ENCODE data around the gene MYO10.
"Not testable (repeated sequence)": the region's sequence is repeated elsewhere in the genome, so short reads cannot be mapped to it uniquely, and the experiment has no call there.

- not testable (repeated sequence) for TF ChIP-seq CTCF (IDR thresholded peaks at IDR 0.05; ENCODE audit: borderline replicate concordance, extremely low read depth, low read length, poor library complexity, severe bottlenecking); EZH2 (IDR thresholded peaks at IDR 0.05; ENCODE audit: borderline replicate concordance, low read depth, low read length, severe bottlenecking)
Measured at GRCh38 chr5:16738393-16738792, 197.7 kb downstream of the MYO10 start.
